Loucy (cell line): ENCODE measurements around the gene ROBO4.

ENCODE experiments used
- EZH2phosphoT487 ChIP-seq: fragments of 200-600 bp; IDR thresholded peaks from 2 replicates; pipeline ENCODE4 v1.6.1; 2018; ENCODE audit warnings: antibody characterized with exemption, mild to moderate bottlenecking, moderate library complexity, borderline replicate concordance
- TF ChIP-seq, protein P1 (sequence below): fragments of 200-600 bp; sonication (generic); conservative IDR thresholded peaks from 2 replicates; pipeline ENCODE4 v1.5.1; 2014; ENCODE audit warnings: mild to moderate bottlenecking, antibody characterized with exemption, low read length

DNA sequence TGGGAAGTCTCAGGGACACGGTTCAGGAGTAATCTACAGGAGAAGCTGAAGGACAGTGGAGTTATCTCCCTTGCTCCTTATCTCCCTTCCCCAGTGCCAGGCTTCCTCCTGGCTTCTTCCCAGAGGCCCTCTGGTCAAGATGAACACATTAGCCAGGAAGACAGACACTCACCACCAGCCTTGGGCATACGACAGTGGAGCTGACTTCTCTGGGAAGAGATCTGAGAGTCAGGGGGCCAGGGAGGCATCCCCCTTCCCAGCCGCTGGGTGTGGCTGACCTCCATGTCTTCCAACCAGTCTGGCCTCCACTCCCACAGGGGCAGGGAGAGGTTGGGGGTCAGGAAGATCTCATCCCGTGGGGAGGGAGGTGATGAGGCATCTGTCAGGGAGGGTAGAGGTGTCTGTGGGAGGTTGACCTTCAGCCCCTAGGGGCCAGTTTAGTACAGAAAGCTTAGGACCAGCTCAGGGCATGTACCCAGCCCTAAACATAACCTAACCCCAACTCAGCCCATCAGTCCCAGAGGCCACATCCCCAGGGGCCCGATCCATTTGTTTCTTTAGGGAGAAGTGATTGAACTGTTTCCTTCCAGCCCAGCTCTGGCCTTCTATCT is 12.7 kb downstream of the ROBO4 start:
- TF ChIP-seq, protein P1, sequence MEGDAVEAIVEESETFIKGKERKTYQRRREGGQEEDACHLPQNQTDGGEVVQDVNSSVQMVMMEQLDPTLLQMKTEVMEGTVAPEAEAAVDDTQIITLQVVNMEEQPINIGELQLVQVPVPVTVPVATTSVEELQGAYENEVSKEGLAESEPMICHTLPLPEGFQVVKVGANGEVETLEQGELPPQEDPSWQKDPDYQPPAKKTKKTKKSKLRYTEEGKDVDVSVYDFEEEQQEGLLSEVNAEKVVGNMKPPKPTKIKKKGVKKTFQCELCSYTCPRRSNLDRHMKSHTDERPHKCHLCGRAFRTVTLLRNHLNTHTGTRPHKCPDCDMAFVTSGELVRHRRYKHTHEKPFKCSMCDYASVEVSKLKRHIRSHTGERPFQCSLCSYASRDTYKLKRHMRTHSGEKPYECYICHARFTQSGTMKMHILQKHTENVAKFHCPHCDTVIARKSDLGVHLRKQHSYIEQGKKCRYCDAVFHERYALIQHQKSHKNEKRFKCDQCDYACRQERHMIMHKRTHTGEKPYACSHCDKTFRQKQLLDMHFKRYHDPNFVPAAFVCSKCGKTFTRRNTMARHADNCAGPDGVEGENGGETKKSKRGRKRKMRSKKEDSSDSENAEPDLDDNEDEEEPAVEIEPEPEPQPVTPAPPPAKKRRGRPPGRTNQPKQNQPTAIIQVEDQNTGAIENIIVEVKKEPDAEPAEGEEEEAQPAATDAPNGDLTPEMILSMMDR: no peak
- TF ChIP-seq EZH2phosphoT487: no peak
